WERI-Rb-1 (cell line): ENCODE results near the gene NOL4.
"Not testable (repeated sequence)": the region's sequence is repeated elsewhere in the genome, so short reads cannot be mapped to it uniquely, and the experiment has no call there.

Experiments used
- DNase-seq: peaks from one replicate; pipeline ENCODE4 v3.0.0-alpha.2; 2020
- H3K27ac ChIP-seq: fragments of 250-450 bp; sonication (Bioruptor Pico); 2 replicates; pipeline ENCODE4 v1.5.1; 2020; ENCODE audit warnings: mild to moderate bottlenecking, moderate library complexity
- H3K27me3 ChIP-seq: fragments of 250-450 bp; sonication (Bioruptor Pico); 2 replicates; pipeline ENCODE4 v1.5.1; 2021; ENCODE audit warnings: mild to moderate bottlenecking, low read depth, moderate library complexity; ENCODE audit not compliant: insufficient read depth, severe bottlenecking
- H3K36me3 ChIP-seq: fragments of 250-450 bp; sonication (Bioruptor Pico); 2 replicates; pipeline ENCODE4 v1.5.1; 2020; ENCODE audit warnings: mild to moderate bottlenecking, moderate library complexity
- H3K4me3 ChIP-seq: 2 replicates; pipeline ENCODE4 v1.5.1; 2011; ENCODE audit warnings: low read depth, mild to moderate bottlenecking, control low read depth, low read length
- H3K9me3 ChIP-seq: fragments of 250-450 bp; sonication (Bioruptor Pico); 2 replicates; pipeline ENCODE4 v1.5.1; 2021; ENCODE audit warnings: mild to moderate bottlenecking, moderate library complexity; ENCODE audit not compliant: severe bottlenecking
- TF ChIP-seq, protein P1 (sequence below): IDR thresholded peaks from 2 replicates; pipeline ENCODE4 v1.5.1; 2011; ENCODE audit warnings: low read depth, mild to moderate bottlenecking, control low read depth, inconsistent platforms, low read length

NOL4 gene

DNA sequence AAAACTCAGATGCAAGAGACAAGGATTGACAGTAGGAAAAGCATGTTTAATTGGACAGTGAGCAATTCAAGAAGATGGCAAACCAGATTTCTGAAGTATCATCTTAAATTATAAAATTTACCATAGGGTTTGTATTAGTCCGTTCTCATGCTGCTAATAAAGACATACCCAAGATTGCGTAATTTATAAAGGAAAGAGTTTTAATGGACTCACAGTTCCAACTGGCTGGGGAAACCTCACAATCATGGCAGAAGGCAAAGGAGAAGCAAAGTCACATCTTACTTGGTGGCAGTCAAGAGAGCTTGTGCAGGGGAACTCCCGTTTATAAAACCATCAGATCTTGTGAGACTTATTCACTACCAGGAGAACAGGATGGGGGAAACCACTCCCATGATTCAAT, 24.0 kb upstream of the NOL4 start:
- no peak for DNase-seq
- H3K9me3 ChIP-seq, result peaks cover 4% of the 10 kb centered on the region
- TF ChIP-seq, protein P1, sequence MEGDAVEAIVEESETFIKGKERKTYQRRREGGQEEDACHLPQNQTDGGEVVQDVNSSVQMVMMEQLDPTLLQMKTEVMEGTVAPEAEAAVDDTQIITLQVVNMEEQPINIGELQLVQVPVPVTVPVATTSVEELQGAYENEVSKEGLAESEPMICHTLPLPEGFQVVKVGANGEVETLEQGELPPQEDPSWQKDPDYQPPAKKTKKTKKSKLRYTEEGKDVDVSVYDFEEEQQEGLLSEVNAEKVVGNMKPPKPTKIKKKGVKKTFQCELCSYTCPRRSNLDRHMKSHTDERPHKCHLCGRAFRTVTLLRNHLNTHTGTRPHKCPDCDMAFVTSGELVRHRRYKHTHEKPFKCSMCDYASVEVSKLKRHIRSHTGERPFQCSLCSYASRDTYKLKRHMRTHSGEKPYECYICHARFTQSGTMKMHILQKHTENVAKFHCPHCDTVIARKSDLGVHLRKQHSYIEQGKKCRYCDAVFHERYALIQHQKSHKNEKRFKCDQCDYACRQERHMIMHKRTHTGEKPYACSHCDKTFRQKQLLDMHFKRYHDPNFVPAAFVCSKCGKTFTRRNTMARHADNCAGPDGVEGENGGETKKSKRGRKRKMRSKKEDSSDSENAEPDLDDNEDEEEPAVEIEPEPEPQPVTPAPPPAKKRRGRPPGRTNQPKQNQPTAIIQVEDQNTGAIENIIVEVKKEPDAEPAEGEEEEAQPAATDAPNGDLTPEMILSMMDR, result no peak
- no peak overlapping the region for H3K4me3 ChIP-seq
- no peak overlapping the region for H3K27ac ChIP-seq
- H3K27me3 ChIP-seq, result no peaks in the 10 kb centered on the region
- no peaks in the 10 kb centered on the region for H3K36me3 ChIP-seq

DNA sequence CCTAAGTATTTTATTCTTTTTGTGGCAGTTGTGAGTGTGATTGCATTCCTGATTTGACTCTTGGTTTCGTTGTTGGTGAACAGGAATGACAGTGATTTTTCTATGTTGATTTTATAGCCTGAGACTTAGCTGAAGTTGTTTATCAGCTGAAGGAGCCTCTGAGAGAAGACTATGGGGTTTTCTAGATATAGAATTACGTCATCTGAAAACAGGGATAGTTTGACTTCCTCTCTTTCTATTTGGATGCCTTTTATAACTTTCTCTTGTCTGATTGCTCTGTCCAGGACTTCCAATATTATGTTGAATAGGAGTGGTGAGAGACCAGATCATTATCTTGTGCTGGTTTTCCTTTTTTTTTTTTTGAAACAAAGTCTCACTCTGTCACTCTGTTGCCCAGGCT, 18.0 kb upstream of the NOL4 start:
- no peaks in the 10 kb centered on the region for H3K36me3 ChIP-seq
- TF ChIP-seq, protein P1, result no peak
- H3K4me3 ChIP-seq, result no peak overlapping the region
- H3K9me3 ChIP-seq, result peaks cover 3% of the 10 kb centered on the region
- DNase-seq, result no peak
- H3K27me3 ChIP-seq, result no peaks in the 10 kb centered on the region
- H3K27ac ChIP-seq, result no peak overlapping the region

DNA sequence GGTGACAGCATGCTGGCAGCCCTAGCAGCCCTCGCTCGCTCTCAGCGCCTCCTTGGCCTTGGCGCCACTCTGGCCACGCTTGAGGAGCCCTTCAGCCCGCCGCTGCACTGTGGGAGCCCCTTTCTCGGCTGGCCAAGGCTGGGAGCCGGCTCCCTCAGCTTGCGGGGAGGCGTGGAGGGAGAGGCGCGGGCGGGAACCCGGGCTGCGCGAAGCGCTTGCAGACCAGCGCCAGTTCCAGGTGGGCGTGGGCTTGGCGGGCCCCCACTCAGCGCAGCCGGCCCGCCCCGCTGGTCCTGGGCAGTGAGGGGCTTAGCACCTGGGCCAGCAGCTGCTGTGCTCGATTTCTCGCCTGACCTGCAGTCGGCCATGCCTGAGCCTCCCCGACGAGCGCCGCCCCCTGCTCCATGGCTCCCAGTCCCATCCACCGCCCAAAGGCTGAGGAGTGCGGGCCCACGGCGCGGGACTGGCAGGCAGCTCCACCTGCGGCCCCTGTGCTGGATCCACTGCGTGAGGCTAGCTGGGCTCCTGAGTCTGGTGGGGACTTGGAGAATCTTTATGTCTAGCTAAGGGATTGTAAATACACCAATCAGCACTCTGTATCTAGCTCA, 9.2 kb upstream of the NOL4 start:
- H3K4me3 ChIP-seq, H3K27me3 ChIP-seq, DNase-seq, H3K9me3 ChIP-seq, H3K27ac ChIP-seq, H3K36me3 ChIP-seq: not testable (repeated sequence)

DNA sequence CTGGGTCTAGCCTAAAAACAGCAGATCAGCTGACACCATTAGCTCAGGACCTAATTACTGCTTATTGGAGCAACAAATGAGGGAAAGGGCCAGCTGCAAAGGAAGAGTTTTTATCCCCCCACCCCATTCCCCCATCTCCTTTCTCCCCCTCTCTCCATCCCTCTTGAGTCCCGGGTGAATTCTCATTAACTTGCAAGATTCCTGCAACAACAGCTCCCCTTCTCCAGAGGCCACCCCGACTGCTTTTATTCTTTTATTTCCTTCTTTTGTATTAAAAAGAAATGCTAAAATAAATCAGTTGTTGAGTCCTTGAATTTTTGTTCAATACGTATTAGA, 473 bp upstream of the NOL4 start:
- Histone ChIP-seq H3K9me3 (no peaks in the 10 kb centered on the region), H3K27me3 (peaks cover 12% of the 10 kb centered on the region), H3K27ac (no peak overlapping the region), H3K36me3 (no peaks in the 10 kb centered on the region), H3K4me3 (peak overlapping the region; percentile 54)
- no peak for DNase-seq
- TF ChIP-seq, protein P1, result no peak

DNA sequence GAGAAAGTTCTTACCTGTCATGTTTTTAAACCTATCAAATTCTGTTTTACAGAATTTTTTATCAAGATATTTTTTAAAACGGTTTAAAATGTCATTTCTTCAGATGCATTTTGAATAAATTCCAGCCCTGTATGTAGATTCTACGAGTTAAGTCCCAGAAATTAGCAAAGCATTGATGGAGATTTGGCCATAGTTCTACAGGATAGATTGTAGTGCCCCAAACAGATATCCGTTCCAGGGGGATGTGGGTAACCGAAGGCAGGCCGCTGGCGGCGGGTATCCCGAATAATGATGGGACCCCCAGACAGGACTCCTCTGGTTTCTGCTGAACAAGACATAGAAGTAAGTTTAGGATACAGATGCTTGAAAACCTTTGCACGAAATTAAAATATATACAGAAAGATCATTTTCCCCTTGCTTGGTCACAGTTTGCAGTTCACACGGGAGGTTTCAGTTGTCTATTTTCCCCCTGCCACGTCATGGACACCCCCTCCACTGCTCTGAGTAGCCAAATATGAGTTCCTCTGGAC, 755 bp downstream of the NOL4 start:
- H3K4me3 ChIP-seq, result peak overlapping the region; percentile 54
- H3K36me3 ChIP-seq, result no peaks in the 10 kb centered on the region
- no peak for DNase-seq
- no peaks in the 10 kb centered on the region for H3K9me3 ChIP-seq
- H3K27ac ChIP-seq, result no peak overlapping the region
- peaks cover 12% of the 10 kb centered on the region for H3K27me3 ChIP-seq
- TF ChIP-seq, protein P1, result no peak

DNA sequence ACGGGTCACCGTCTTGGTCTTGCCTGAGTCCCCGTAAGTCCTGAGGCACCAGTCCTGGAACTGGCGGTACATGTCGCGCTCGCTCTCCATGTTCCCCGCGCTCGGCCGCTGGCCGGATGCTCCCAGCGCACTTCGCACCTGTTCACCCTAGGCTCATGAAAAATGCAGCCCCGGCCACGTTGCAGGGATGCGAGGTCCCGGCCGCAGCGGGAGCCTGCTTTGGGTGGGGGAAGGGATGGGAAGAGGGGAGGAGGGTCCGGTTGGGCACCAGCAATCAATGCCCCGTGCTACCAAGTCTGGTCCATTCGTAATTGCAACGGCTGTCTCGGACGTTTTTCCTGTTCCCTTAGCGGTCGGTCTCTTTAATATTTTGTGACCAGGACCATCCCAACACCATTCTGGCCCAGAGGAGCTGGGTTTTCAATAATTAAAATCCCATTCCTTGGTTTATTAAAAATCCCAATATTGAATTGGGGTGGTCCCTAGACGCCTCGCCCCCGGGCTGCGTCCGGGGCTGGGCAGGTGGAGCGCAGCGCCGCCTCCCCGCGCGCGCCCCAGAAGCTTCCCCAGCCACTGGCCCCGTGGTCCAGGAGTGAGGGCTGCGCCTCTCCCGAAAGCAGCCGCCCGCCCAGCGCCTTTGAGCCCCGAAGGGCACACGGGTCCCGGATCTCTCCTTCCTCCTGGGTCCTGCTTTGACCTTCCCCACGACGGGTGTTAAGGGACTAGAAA, 1.4 kb downstream of the NOL4 start:
- H3K27ac ChIP-seq, result peak overlapping the region; percentile 36; the same call in 1 of the 2 replicates
- H3K4me3 ChIP-seq, result peak overlapping the region; percentile 54
- peaks cover 12% of the 10 kb centered on the region for H3K27me3 ChIP-seq
- TF ChIP-seq, protein P1, result no peak
- H3K36me3 ChIP-seq, result no peaks in the 10 kb centered on the region
- H3K9me3 ChIP-seq, result no peaks in the 10 kb centered on the region
- DNase-seq, result peak; percentile 38
